CD14-positive monocyte (primary cell): Measurements from ENCODE around the gene SCAMP4. TPM values are rescaled to one million over a fixed set of nuclear protein-coding genes. Genes with fewer than 3 reads are reported as not detected.

Experiments
- DNase-seq, 3 donors: peaks; one replicate each; pipeline ENCODE4 v3.0.0-alpha.2; 2011 to 2022
- H2AFZ ChIP-seq: 2 replicates; pipeline ENCODE4 v1.6.0; 2012; ENCODE audit warnings: mild to moderate bottlenecking, low read depth, low read length, inconsistent platforms; ENCODE audit not compliant: insufficient read depth, poor library complexity, severe bottlenecking
- H3K27ac ChIP-seq, 2 donors: 1 replicate in 1 of 2; 2 replicates in 1 of 2; pipeline ENCODE4 v1.5.1; 2012 to 2013; ENCODE audit warnings: low read length in 2 of 2, control low read depth in 1 of 2, inconsistent platforms in 1 of 2, low read depth in 1 of 2, mild to moderate bottlenecking in 1 of 2
- H3K27me3 ChIP-seq, 2 donors: one replicate each; pipeline versions ENCODE4 v1.6.0 to v1.6.1; 2011 to 2013; ENCODE audit warnings: low read length in 2 of 2; ENCODE audit not compliant: control insufficient read depth in 2 of 2, insufficient read depth in 2 of 2
- H3K36me3 ChIP-seq, 2 donors: replicated peaks in 1 of 2; 1 replicate in 1 of 2; 2 replicates in 1 of 2; pipeline versions ENCODE4 v1.5.1 to v1.6.1; 2012 to 2013; ENCODE audit warnings: low read length in 2 of 2, control low read depth in 1 of 2, inconsistent platforms in 1 of 2, mild to moderate bottlenecking in 1 of 2; ENCODE audit not compliant: insufficient read depth in 2 of 2, control insufficient read depth in 1 of 2
- H3K4me1 ChIP-seq, 2 donors: 1 replicate in 1 of 2; 2 replicates in 1 of 2; pipeline versions ENCODE4 v1.5.1 to v1.6.1; 2012 to 2013; ENCODE audit warnings: low read length in 2 of 2, control low read depth in 1 of 2, inconsistent platforms in 1 of 2, mild to moderate bottlenecking in 1 of 2, moderate library complexity in 1 of 2; ENCODE audit not compliant: insufficient read depth in 2 of 2, control insufficient read depth in 1 of 2
- H3K4me2 ChIP-seq: replicated peaks from 2 replicates; pipeline ENCODE3; 2012; ENCODE audit warnings: low read length, moderate library complexity, mild to moderate bottlenecking; ENCODE audit not compliant: poor library complexity, severe bottlenecking; ENCODE audit errors: extremely low read depth
- H3K4me3 ChIP-seq, 3 experiments: fragments of 200-600 bp in 1 of 3; sonication (generic) in 1 of 3; replicated peaks in 1 of 3; 1 replicate in 2 of 3; 2 replicates in 1 of 3; pipeline ENCODE4 v1.5.1; 2011 to 2013; ENCODE audit warnings: low read length in 3 of 3, mild to moderate bottlenecking in 3 of 3, control low read depth in 2 of 3, low read depth in 2 of 3, inconsistent platforms in 1 of 3, moderate library complexity in 1 of 3
- H3K79me2 ChIP-seq: 2 replicates; pipeline ENCODE4 v1.6.0; 2012; ENCODE audit warnings: mild to moderate bottlenecking, control low read depth, inconsistent platforms, low read length, moderate library complexity; ENCODE audit not compliant: insufficient read depth
- H3K9ac ChIP-seq: 2 replicates; pipeline ENCODE4 v1.6.0; 2017; ENCODE audit warnings: low read length, mild to moderate bottlenecking; ENCODE audit not compliant: insufficient read depth, poor library complexity, severe bottlenecking
- H3K9me3 ChIP-seq, 2 donors: replicated peaks in 1 of 2; 1 replicate in 1 of 2; 2 replicates in 1 of 2; pipeline versions ENCODE4 v1.5.1 to v1.6.1; 2012 to 2013; ENCODE audit warnings: low read length in 2 of 2, control low read depth in 1 of 2; ENCODE audit not compliant: control insufficient read depth in 1 of 2, insufficient read depth in 1 of 2
- H4K20me1 ChIP-seq: 2 replicates; pipeline ENCODE4 v1.6.0; 2012; ENCODE audit warnings: mild to moderate bottlenecking, low read length, control low read depth, moderate library complexity; ENCODE audit not compliant: insufficient read depth
- H3K27ac Mint-ChIP-seq, 7 donors: one replicate each; pipeline ENCODE4 v1.8.0; 2020; ENCODE audit warnings: mild to moderate bottlenecking in 7 of 7, mixed read lengths in 7 of 7, moderate library complexity in 6 of 7, inconsistent platforms in 2 of 7
- H3K27me3 Mint-ChIP-seq, 3 donors: one replicate each; pipeline ENCODE4 v1.8.0; 2021 to 2022; ENCODE audit warnings: low read depth in 3 of 3, mild to moderate bottlenecking in 3 of 3, mixed read lengths in 3 of 3, moderate library complexity in 3 of 3, inconsistent platforms in 1 of 3
- H3K36me3 Mint-ChIP-seq, 2 donors: one replicate each; pipeline ENCODE4 v1.8.0; 2020; ENCODE audit warnings: mixed read lengths in 2 of 2, inconsistent platforms in 1 of 2, mild to moderate bottlenecking in 1 of 2
- H3K4me1 Mint-ChIP-seq: one replicate; pipeline ENCODE4 v1.8.0; 2020; ENCODE audit warnings: mild to moderate bottlenecking, mixed read lengths
- H3K4me3 Mint-ChIP-seq, 2 donors: one replicate each; pipeline ENCODE4 v1.8.0; 2020; ENCODE audit warnings: mild to moderate bottlenecking in 2 of 2, mixed read lengths in 2 of 2, moderate library complexity in 1 of 2
- H3K9me3 Mint-ChIP-seq, 7 donors: one replicate each; pipeline ENCODE4 v1.8.0; 2020 to 2022; ENCODE audit warnings: mixed read lengths in 7 of 7, mild to moderate bottlenecking in 6 of 7, moderate library complexity in 6 of 7, inconsistent platforms in 2 of 7
- WGBS: methylation state at CpG from one replicate; pipeline ENCODE4 v1.1.5; 2013; ENCODE audit warnings: missing lambda C conversion rate; ENCODE audit not compliant: insufficient coverage; 5-methylcytosine and 5-hydroxymethylcytosine counted together
- intact Hi-C, 2 donors: fragments of 100-400 bp; cut with micrococcal nuclease; formaldehyde crosslinking; loops; one replicate each; pipeline versions ENCODE4 v1.15.0 to v1.15.1; 2023
- polyA plus RNA-seq, 3 donors: library from polyadenylated mRNA; depleted of rRNA in 1 of 3; unstranded in 2 of 3; stranded (reverse) in 1 of 3; fragments of 300-500 nt in 2 of 3; fragments of >200 nt in 1 of 3; fragmentation: Illumina TruSeq in 2 of 3; gene quantifications; 1 replicate in 2 of 3; 2 replicates in 1 of 3; pipeline ENCODE4 v1.2.3, GENCODE V29; 2012 to 2021
- TF ChIP-seq, protein P1 (sequence below): fragments of 200-600 bp; IDR thresholded peaks from one replicate; pipeline ENCODE4 v1.8.0; 2022; ENCODE audit warnings: antibody characterized with exemption, mild to moderate bottlenecking

The SCAMP4 gene
- polyA plus RNA-seq, 3 donors, result 11.9 to 39.4 (median 15.4) TPM

GRCh38 chr19:1913781-1914577 is 8.8 kb downstream of the SCAMP4 start:
- Mint-ChIP-seq H3K9me3 (peaks cover 0 to 2% (median 0%) of the 10 kb centered on the region in 7 donors), H3K27ac (no peak overlapping the region), H3K4me1 (peaks cover 26% of the 10 kb centered on the region), H3K36me3 (peaks cover 16 to 50% of the 10 kb centered on the region in 2 donors), H3K4me3 (no peak overlapping the region), H3K27me3 (peaks cover 0 to 3% (median 2%) of the 10 kb centered on the region in 3 donors)
- Histone ChIP-seq H3K4me1 (peaks cover 10 to 20% of the 10 kb centered on the region in 2 donors), H2AFZ (no peak overlapping the region), H4K20me1 (peaks cover 53% of the 10 kb centered on the region), H3K79me2 (peaks cover 58% of the 10 kb centered on the region), H3K9me3 (no peaks in the 10 kb centered on the region), H3K27ac (no peak overlapping the region), H3K36me3 (peaks cover 25 to 44% of the 10 kb centered on the region in 2 donors), H3K4me3 (no peak overlapping the region), H3K4me2 (no peak overlapping the region), H3K9ac (no peak overlapping the region), H3K27me3 (no peaks in the 10 kb centered on the region)
- intact Hi-C loops, result no loop called here
- TF ChIP-seq, protein P1, sequence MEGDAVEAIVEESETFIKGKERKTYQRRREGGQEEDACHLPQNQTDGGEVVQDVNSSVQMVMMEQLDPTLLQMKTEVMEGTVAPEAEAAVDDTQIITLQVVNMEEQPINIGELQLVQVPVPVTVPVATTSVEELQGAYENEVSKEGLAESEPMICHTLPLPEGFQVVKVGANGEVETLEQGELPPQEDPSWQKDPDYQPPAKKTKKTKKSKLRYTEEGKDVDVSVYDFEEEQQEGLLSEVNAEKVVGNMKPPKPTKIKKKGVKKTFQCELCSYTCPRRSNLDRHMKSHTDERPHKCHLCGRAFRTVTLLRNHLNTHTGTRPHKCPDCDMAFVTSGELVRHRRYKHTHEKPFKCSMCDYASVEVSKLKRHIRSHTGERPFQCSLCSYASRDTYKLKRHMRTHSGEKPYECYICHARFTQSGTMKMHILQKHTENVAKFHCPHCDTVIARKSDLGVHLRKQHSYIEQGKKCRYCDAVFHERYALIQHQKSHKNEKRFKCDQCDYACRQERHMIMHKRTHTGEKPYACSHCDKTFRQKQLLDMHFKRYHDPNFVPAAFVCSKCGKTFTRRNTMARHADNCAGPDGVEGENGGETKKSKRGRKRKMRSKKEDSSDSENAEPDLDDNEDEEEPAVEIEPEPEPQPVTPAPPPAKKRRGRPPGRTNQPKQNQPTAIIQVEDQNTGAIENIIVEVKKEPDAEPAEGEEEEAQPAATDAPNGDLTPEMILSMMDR, result no peak
- 91% methylated on average over 20 of the region's 23 CpGs for WGBS
- DNase-seq, result no peak

DNA sequence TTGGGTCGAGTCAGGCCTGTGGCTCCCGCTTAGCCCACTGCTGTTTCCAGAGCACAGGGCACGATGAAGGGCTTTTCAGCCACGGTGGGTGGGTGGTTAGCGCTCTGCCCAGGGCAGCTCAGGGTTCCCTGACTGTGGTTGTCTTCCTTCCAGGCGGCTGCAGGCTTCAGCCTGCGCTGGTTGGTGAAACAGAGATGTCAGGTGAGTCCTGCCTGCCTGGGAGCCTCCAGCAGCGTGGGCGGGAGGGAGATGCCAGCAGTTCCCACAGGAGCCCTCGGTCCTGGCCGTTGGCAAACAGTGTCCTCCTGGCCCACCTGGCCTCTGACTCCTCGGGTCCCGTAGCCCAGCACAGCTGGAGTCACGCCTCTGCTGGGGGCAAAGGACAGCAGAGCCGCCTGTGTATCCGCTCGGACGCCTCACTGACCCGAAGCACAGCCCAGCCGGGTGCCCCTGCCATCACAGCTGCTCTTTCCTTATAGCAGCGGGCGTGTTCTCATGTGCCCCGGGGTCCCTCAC is 9.7 kb downstream of the SCAMP4 start:
- WGBS, result 94% methylated on average over 23 of the region's 23 CpGs
- H4K20me1 ChIP-seq, result peaks cover 44% of the 10 kb centered on the region
- Mint-ChIP-seq H3K4me3 (no peak overlapping the region), H3K4me1 (peaks cover 17% of the 10 kb centered on the region), H3K9me3 (peaks cover 0 to 2% (median 0%) of the 10 kb centered on the region in 7 donors), H3K27me3 (peaks cover 0 to 3% (median 2%) of the 10 kb centered on the region in 3 donors), H3K36me3 (peaks cover 19 to 59% of the 10 kb centered on the region in 2 donors), H3K27ac (peak overlapping the region in 1 of 7 donors; percentile 52)
- peaks cover 30 to 49% of the 10 kb centered on the region in 2 donors for H3K36me3 ChIP-seq
- no peak for DNase-seq
- intact Hi-C loops, result no loop called here
- no peak overlapping the region for H3K9ac ChIP-seq
- no peak overlapping the region for H3K4me3 ChIP-seq
- H2AFZ ChIP-seq, result no peak overlapping the region
- no peak overlapping the region for H3K4me2 ChIP-seq
- no peaks in the 10 kb centered on the region for H3K27me3 ChIP-seq
- H3K9me3 ChIP-seq, result no peaks in the 10 kb centered on the region
- no peak overlapping the region for H3K27ac ChIP-seq
- TF ChIP-seq, protein P1, result no peak
- H3K79me2 ChIP-seq, result peaks cover 49% of the 10 kb centered on the region
- H3K4me1 ChIP-seq, result peaks cover 10 to 12% of the 10 kb centered on the region in 2 donors
